Measurements from ENCODE around the gene SLC24A5. TPM values are rescaled to one million over a fixed set of nuclear protein-coding genes. Genes with fewer than 3 reads are reported as not detected.
A peak's percentile ranks its signal among the peaks of the same experiment; 100 is the strongest.

Gene SLC24A5
- total RNA-seq, 1 experiment from 2014 or later = not detected

DNA sequence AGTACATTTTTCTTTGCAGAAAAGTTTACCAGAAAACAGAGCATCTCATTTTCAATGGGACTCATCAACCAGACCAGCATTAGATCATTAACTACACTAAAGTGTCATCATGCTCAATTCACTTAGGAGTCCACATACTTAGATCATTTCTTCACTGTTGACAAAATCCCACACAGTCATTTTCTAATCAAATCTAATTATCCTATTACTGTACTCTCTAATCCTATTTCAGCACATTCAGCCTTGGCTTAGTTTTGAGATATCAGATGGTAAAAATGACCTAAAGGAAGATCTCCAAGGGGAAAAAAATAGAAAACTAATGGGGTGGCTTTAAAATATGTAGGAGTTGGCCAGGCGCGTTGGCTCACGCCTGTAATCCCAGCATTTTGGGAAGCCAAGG lies 65.5 kb downstream of the SLC24A5 start:
- TF ChIP-seq, protein P1, sequence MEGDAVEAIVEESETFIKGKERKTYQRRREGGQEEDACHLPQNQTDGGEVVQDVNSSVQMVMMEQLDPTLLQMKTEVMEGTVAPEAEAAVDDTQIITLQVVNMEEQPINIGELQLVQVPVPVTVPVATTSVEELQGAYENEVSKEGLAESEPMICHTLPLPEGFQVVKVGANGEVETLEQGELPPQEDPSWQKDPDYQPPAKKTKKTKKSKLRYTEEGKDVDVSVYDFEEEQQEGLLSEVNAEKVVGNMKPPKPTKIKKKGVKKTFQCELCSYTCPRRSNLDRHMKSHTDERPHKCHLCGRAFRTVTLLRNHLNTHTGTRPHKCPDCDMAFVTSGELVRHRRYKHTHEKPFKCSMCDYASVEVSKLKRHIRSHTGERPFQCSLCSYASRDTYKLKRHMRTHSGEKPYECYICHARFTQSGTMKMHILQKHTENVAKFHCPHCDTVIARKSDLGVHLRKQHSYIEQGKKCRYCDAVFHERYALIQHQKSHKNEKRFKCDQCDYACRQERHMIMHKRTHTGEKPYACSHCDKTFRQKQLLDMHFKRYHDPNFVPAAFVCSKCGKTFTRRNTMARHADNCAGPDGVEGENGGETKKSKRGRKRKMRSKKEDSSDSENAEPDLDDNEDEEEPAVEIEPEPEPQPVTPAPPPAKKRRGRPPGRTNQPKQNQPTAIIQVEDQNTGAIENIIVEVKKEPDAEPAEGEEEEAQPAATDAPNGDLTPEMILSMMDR (IDR thresholded peaks at IDR 0.05; ENCODE audit: unreplicated experiment) = no peak
- intact Hi-C loops (cut with micrococcal nuclease; ENCODE audit: unreplicated experiment) = no loop called here
- no peak for DNase-seq
- CTCF ChIA-PET = no interaction called here
- no peaks in the 10 kb centered on the region for H3K9me3 Mint-ChIP-seq (ENCODE audit: low read depth, unreplicated experiment)
- H3K4me3 Mint-ChIP-seq (ENCODE audit: low read depth, unreplicated experiment) = no peak overlapping the region
- H3K4me1 Mint-ChIP-seq (ENCODE audit: low read depth, unreplicated experiment) = peaks cover 6% of the 10 kb centered on the region
- H3K27ac Mint-ChIP-seq (ENCODE audit: unreplicated experiment) = no peak overlapping the region
- H3K27me3 Mint-ChIP-seq (ENCODE audit: unreplicated experiment) = peaks cover 29% of the 10 kb centered on the region
- no peaks in the 10 kb centered on the region for H3K36me3 Mint-ChIP-seq (ENCODE audit: insufficient read depth, unreplicated experiment)
- no TSS peak for BruUV-seq (replicated peaks)

DNA sequence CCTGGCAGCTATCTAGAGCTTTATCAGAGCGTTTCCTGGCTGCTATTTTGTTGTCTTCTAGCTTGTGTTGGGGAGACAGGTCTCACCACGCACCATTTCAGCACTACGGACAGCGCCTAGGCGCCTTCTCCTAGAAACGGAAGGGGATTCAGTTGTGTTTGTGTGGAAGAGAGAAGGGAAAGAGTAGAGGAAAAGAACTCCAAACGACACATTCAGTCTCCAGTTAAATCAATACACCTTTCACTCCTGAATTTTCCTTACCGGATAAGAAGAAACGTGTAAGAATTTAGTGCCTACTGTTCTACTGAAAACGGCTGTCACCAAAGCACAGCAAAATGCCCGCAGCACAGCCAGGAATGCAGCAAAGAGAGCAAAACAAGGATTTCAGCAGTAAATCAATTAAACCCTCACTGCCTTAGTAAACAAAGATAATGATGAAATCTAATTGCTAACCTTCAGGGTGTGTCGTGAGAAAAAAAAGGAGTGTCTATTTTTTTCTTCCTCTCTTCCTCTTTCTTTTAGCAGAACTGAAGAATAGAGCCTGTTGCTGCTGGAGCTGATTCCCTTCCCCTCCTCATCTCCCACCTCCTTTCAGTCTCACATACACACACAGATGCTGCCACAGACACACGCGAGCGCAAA lies 70.3 kb downstream of the SLC24A5 start:
- H3K4me1 Mint-ChIP-seq (ENCODE audit: low read depth, unreplicated experiment) = peaks cover 11% of the 10 kb centered on the region
- no TSS peak for BruUV-seq (replicated peaks)
- CTCF ChIA-PET = no interaction called here
- TF ChIP-seq, protein P1 (IDR thresholded peaks at IDR 0.05; ENCODE audit: unreplicated experiment) = no peak
- peaks cover 2% of the 10 kb centered on the region for H3K9me3 Mint-ChIP-seq (ENCODE audit: low read depth, unreplicated experiment)
- peaks cover 37% of the 10 kb centered on the region for H3K27me3 Mint-ChIP-seq (ENCODE audit: unreplicated experiment)
- peak overlapping the region; percentile 62 for H3K4me3 Mint-ChIP-seq (ENCODE audit: low read depth, unreplicated experiment)
- DNase-seq = peak; percentile 75
- intact Hi-C loops (cut with micrococcal nuclease; ENCODE audit: unreplicated experiment) = no loop called here
- no peak overlapping the region for H3K27ac Mint-ChIP-seq (ENCODE audit: unreplicated experiment)
- no peaks in the 10 kb centered on the region for H3K36me3 Mint-ChIP-seq (ENCODE audit: insufficient read depth, unreplicated experiment)

DNA sequence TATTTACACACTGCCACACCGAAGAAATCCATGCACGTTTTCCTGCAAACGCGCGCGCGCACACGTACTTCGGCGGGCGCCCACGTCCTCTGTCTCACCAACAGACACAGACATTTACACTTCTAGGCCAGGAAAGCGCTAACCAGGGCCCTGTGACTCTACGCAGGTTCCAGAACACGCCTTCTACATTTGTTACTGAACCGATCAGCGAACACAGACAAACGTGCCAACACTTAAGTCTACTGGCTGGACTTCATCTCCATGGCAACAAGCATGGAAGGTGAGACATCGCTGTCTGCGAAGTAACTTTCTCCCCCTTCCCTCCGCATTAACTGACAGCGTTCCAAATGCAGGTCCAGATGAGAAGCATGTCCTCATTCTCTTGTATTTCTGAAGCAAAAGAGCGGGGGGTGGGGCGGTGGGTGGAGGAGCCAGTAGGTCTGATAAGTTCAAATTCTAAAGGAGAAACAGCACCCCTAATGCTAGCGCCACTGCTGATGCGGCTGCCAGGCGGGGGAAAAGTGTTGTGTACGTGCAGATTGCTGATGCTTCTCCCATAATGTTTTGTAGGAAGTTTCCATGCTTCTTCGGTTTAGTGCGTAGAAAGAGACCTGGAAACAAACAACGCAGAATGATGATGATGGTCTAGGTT lies 70.9 kb downstream of the SLC24A5 start, which contains the start of gene CTXN2:
Gene CTXN2 (plus strand): TSS at position 92 of the 652 bp plus-strand sequence. CDS start 9,636 bp downstream, outside the sequence.
- H3K27ac Mint-ChIP-seq (ENCODE audit: unreplicated experiment) = no peak within 1 kb of the TSS
- peak within 1 kb of the TSS; percentile 62 for H3K4me3 Mint-ChIP-seq (ENCODE audit: low read depth, unreplicated experiment)

More for the DNA sequence above, 70.9 kb downstream of the SLC24A5 start, which contains the start of gene CTXN2:
- DNase-seq = no peak
- no peaks in the 10 kb centered on the region for H3K36me3 Mint-ChIP-seq (ENCODE audit: insufficient read depth, unreplicated experiment)
- intact Hi-C loops (cut with micrococcal nuclease; ENCODE audit: unreplicated experiment) = no loop called here
- peaks cover 11% of the 10 kb centered on the region for H3K4me1 Mint-ChIP-seq (ENCODE audit: low read depth, unreplicated experiment)
- TF ChIP-seq, protein P1 (IDR thresholded peaks at IDR 0.05; ENCODE audit: unreplicated experiment) = no peak
- H3K9me3 Mint-ChIP-seq (ENCODE audit: low read depth, unreplicated experiment) = peaks cover 2% of the 10 kb centered on the region
- CTCF ChIA-PET = no interaction called here
- BruUV-seq (replicated peaks) = no TSS peak
- H3K27me3 Mint-ChIP-seq (ENCODE audit: unreplicated experiment) = peaks cover 44% of the 10 kb centered on the region

Other genes starting within 250 kb of the SLC24A5 start
- 25.4 and 31.1 TPM in 2 replicates for gene MYEF2, start 57.3 kb downstream of the SLC24A5 start, total RNA-seq (2022)
- gene CTXN2, start 70.7 kb downstream of the SLC24A5 start, total RNA-seq (2022) = not detected in 2 replicates
- not detected in 2 replicates for gene SLC12A1, start 85.3 kb downstream of the SLC24A5 start, total RNA-seq (2022)
- 94.6 and 116 TPM in 2 replicates for gene DUT, start 210.4 kb downstream of the SLC24A5 start, total RNA-seq (2022)